HG03025 (cell line): ENCODE data around the gene ERC1.

Source experiments
- ATAC-seq: cut with Tn5 transposase; IDR thresholded peaks from one replicate; pipeline ENCODE4 v1.9.1; 2021; ENCODE audit warnings: mild to moderate bottlenecking, moderate library complexity; ENCODE audit not compliant: unreplicated experiment, low FRiP score

Gene ERC1

DNA sequence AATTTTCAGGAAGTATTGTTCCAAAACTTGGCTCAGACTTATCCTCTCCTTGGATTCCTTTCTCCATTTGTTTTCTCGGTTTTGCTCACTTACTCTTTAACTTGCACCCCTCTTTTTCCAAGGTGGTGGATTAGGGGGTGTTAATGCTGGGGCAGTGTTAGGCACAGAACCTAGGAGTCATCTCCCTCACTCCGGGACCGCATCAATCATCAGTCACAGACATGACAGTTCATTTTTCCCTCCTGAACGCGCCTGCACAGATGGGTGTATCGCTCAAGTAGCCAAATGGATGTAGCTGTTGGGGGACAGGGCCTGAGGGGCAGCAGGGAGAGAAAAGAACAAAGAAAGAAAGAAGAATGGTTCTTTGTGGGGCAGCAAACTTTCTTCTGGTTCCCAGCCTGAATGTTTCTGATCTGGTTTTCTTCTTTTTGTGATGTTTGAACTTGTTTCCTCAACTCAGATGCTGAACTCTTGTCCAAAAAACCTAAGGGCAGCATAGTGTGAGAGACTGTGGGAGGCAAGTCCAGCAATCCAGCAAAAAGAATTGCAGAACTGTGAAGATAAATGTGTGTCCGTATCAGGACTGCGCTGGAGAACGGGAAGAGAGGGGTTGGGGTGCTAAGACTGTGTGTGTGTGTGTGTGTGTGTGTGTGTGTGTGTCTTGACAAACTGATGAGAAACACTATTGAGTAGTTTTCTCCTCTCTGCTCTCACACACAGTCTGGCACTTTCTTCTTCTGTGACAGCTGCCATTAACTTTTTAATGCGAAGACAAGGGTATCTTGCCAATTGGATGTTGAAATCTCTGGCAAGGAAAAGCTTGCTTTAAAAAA, 472.3 kb downstream of the ERC1 start:
- no peak for ATAC-seq

DNA sequence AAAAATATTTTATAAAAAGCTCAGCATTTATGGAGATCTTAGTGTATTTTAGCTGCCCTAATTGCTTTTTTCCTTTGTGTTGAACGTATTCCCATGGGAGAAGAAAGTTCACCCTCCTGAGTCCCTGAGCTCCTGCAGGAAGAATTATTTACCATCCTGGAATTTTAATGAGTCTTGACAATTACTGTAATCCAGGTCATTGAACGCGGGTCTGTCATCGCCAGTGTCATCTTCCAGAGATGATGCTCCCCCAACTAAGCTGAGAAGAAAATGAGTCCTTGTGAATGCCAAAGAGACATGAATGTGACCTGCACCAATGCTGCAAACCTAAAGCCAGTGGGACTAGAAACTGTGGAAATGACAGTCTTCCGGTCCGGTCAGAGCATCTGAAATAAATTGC, 473.9 kb downstream of the ERC1 start:
- ATAC-seq, result no peak

DNA sequence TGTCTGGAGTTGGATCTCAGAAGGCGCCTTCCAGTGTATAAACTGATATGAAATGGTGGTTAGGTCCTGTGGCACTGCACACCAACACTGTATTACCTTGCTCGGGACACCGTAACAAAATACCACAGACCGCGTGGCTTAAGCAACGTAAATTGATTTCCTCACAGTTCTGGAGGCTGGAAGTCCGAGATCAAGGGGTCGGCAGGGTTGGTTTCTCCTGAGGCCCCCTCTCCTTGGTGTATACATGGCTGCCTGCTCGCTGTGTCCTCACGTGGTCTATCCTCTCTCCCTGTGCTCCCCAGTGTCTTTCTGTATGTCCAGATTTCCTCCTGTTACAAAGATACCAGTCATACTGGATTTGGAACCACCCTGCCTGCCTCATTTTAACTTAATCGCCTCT, 475.0 kb downstream of the ERC1 start:
- ATAC-seq, result no peak

DNA sequence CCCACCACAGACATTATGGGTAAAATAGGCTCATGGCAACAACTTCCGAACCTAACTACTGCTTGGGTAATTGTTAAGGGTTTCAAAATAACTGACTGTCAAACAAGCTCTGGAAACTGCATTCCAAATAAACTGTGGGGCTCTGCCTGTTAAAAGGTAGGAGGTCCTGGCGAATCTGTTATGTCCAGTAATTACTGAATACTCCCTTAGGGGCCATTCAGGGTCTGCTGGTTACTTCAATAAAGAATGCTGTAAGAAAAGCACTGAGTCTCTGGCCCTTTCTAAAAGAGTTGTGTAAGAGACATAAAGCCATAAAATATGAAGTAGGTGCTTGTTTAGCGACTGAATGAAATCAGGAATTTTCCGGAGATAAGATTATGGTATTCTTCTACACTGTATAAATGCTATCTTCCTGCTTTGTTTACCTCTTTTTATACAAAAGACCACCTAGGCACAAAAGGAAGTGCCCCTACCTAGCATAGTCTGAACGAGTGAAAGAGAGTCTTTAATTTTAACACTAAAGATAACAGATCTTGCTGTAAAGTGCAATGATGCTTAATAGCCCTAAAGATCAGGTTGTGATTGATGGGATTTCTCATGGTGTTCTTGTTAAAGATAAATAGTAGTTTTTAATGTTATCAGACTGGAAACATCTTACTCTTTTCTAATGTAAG, 475.6 kb downstream of the ERC1 start:
- ATAC-seq, result no peak

DNA sequence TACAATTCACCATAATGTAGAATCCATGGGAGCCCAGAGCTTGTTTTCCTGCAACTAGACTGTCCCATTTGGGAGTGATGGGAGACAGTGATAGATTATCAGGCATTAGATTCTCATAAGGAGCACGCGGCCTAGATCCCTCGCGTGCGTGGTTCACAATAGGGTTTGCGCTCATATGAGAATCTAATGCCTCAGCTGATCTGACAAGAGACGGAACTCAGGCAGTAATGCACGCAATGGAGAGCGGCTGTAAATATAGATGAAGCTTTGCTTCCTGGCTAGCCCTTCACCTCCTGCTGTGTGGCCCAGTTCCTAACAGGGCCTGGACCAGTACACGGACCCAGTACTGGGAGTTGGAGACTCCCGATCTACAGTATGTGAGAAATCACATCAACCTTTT, 476.7 kb downstream of the ERC1 start:
- ATAC-seq, result no peak

DNA sequence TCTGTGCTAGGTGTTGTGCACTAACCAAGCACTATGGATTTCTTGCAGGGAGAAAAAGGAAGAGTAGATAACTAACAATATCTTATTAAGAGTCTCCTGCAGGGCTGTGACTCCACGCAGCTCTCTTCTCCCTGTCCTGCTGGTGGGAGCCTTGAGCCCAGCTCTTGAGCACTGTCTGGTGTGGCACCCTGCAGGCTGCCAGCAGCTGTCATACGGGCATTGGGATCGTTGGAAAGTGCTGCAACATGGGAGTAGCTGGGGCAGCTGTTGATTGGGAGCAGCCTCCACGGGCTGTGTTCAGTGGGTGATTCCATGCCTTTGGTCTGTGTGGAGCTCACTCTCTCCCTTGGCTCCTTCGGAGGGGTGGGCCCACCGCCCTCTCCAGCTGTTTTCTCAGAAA, 478.0 kb downstream of the ERC1 start:
- ATAC-seq, result no peak

DNA sequence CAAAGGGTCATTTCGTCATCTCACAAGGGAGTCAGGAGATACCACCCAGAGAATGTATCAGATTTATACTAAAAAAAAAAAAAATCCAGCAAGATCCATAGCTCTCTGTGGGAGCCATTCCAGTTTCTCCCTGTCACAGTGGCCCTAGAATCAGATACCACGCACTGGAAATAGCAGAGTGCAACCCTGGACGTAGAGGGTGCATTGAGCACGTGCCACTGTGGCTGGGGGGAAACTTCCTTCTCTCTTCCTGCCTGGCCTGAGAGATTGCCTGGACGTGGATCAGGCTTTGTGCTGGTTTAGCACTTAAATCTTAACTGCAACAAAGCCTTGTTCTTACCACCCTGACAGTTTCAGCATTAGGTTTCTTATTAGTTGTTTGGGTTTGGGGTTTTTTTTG, 479.0 kb downstream of the ERC1 start:
- ATAC-seq, result no peak

DNA sequence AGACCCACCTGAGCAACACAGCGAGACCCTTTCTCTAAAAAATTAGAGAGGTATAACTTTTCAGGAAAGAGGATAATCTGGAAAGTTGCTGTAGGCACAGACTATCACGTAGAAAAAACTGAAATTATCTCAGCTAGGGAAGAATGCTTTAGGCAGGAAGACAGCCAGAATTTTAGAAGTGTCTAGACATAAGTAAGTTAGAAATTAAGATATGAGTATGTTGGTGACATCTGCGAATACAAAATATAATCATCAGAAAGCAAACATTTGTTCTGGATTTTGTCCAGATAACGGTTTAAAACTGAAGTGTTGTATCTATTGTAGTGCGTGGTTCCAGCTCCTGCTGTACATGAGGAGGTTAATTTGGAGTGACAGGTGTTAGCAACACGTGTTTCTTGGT, 480.2 kb downstream of the ERC1 start:
- no peak for ATAC-seq

DNA sequence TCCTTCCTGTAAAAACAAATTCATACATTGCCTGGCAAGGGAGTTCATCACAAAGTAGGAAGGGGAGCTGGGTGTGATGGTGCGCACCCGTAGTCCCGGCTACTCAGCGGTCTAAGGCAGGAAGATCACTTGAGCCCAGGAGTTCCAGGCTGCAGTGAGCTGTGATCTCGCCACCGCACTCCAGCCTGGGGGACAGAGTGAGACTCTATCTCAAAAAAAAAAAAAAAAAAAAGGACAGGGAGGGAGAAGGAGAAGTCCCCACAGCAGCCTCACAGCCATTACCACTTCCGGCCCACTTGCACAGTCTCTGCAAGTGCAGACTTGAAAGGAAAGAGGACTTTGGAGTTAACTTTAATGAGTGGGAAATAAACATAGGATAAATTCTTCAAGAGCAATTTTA, 482.4 kb downstream of the ERC1 start:
- no peak for ATAC-seq

DNA sequence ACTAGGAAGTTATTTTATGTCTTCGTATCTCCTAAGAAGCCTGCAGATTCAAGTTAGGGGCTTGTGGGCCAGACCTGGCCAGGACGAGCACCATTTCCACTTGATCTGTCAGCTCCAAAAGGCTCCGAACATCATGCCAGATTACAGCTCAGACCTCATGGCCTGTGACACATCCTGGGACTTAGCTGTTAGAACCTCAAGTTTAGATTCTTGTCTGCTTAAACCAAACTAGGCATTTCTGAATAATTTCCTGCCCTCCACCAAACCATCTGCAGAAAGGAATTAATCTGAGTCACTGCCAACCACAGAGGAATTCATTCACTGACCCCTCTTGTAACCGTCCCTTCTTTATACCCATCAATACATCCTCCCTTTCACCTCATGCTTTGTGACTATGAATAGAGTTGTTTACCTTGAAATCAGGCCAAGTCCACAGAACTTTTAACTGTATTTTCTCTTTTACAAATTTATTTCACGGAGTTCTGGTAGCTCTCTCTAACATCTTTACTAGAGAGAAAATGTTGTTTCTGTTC, 483.1 kb downstream of the ERC1 start:
- no peak for ATAC-seq

DNA sequence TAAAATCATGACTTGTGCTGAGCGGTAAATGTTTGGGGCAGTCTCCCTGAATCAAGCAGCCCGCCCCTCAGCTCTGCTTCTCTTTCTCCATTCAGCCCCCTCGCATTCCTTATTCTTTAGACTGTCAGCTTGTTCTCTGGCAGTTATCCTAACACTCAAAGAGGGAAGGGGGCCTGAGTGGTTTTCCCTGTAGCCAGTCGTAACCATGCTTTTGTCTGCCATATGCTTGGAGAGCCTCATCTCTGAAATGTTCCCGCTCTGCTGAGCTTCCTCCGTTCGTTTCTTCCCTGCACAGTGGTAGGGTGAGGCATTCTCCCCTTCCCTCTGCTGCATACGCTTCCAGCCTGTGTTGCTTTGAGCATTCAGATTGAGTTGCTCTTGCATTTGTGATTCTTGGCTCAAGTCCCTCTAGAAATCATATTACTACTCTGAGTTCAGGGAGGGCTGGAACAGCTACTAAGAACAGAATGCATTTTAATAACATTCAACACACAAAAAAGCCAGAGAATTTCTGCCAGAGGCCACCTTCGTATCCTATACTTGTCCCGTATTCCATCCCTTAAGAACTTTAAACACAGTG, 483.6 kb downstream of the ERC1 start:
- ATAC-seq, result no peak

DNA sequence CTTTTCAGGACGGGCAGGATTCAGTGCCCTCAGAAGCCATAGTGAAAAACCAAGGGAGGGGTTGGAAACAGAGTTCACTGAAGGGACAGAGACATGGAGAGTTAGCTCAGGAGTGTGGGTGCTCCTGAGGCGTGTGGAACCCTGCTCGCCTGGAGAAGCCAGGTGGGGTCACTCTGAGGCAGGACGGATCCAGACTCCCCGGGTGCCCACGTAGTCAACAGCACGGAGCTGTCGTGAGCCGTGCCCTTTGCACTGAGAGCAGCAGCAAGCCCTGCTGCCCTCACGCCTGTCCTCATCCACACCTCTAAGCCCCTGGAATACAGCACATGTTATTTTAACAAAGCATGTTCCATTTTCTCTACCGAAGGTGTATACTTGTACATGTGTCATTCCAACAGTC, 488.6 kb downstream of the ERC1 start:
- ATAC-seq, result no peak

DNA sequence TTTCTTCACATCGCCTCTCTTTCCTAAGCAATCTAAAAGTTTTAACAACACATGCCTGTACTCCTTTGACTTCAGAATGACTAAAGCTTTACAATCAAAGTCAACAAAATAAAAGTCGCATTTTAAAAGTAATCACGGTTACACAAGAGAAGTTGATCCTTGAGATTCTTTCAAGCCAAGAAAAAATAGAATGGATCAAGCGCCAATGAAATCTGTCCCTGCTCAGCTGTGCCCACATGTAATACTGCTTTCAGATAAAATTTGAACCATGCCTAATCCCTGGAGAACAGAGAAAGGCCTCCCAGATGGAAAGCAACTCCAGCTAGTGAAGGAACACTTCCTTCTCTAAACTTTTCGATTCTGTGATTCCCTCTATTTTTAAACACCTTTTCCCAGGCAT, 490.3 kb downstream of the ERC1 start:
- no peak for ATAC-seq

DNA sequence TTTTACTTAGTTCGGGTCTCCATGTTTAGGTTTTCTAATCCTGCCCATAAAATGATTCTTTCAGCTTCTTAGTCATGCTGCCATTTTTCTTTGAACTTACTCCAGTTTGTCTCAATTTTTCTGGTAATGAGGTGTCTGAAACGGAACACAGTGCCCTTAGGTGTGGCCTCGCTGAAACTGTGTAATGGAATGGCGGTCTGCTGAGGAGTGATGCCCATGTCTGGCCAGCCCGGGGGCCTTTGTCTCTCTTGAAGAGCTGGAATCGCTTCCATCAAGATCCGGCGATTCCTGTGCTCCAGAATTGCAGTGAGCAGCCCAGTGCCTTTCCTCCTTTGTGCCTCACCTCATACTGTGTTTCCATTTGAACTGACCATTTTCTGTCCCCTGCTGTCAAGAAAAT, 490.9 kb downstream of the ERC1 start:
- ATAC-seq, result no peak

DNA sequence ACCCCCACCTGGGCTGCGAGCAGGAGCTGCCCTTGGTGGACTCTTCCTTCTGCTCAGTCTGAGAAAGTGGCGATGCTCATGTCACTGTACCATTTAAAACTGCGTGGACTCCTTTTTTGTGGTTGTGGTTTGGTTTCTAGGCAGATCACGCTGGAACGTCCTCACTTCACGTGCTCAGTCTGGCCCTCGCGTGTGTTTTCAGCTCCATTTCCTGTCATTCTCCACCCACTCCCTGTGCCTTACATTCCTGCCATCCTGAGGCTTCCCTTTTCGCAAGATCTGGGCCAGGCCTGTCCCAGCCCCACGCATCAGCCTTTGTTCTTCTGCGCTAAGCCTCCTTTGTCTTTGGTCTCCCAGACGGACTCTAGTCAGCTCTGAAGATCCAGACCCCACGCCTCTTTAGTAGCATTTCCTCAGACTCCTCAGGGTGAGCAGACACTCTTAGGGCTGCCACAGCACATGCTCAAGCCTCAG, 497.9 kb downstream of the ERC1 start:
- ATAC-seq, result no peak

DNA sequence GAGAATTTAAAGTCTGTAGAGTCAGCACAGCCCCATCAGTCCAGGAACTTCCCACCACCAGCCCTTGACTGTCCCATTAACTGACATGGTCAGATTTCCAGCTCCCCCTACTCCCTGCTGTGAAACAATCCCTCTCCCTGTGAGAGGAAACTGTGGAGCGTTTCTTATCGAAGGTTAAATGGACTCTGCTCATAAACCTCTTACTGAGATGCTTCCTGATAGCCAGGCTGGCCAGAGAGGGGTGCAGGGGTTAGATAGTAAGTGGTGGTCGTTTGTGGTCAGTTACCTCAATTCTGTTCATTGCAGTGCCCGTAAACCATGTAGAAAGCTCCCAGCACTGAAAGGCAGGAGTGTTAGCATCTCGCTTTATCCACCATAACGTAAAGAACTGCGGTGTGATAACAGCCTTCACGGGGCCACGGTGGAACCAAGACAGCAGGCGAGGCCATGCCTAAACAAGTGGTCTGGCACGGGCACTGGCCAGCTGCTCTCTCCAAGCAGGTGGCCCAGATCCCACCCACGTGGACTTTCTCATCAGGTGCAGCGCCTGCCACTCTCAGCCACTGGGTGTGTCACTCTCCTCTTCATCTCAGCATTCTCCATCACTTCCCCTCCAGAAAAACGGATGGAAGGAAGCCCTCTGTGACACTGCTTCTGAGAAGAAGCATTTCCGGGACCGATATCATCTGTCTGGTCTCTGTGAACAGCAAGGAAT, 501.1 kb downstream of the ERC1 start:
- no peak for ATAC-seq

DNA sequence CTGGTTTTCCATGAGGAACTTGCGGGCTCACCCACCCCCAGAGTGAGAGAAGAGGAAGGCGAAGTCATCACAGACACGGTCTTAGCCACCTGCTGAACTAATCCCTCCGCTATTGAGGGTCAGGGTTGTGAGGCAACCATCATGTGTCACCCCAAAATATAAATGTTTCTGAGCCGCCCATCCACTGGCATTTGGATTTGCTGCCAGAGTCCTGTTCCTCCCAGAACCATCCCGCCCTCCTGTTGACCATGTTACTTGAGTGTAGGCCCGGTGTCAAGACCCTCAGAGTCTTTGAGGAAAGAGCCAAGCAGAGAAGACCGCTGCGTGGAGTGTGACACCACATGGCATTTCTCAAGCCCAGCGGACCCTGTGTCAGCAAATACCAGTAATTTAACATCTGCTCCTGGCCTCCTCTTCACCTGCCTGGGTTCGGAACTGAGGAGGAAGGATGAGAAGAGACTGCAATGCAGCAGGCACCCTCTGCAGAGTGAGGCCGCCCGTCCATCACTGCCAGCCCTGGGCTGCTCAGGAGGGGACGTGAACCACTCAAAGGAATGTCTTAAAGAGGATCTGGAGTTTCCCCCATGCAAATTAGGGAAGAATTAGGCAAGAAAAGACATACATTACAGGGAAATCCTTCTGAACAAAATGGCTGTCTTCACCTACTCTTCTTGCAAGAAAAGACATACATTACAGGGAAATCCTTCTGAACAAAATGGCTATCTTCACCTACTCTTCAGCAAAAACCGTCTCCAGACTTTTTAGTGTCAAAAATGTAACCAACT, 502.9 kb downstream of the ERC1 start:
- no peak for ATAC-seq

DNA sequence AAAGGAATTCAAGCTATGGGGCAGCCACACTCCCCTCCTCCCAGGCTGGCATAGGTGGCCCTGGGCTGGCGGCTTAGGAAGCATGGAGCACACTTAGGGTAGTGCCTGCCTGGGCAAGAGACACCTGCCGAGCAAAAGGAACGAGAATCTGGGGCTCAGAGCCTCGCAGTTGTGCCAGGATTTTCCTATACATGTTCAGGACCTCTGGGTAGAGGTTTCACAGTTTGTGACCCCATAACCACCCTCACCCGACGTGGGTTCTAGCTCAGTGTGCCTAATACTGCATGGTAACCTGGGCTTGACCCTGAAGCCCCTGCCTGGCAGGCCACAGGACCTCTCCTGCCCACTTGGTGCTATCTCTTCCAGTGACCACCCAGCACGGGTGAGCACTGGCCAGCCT, 503.8 kb downstream of the ERC1 start:
- no peak for ATAC-seq

DNA sequence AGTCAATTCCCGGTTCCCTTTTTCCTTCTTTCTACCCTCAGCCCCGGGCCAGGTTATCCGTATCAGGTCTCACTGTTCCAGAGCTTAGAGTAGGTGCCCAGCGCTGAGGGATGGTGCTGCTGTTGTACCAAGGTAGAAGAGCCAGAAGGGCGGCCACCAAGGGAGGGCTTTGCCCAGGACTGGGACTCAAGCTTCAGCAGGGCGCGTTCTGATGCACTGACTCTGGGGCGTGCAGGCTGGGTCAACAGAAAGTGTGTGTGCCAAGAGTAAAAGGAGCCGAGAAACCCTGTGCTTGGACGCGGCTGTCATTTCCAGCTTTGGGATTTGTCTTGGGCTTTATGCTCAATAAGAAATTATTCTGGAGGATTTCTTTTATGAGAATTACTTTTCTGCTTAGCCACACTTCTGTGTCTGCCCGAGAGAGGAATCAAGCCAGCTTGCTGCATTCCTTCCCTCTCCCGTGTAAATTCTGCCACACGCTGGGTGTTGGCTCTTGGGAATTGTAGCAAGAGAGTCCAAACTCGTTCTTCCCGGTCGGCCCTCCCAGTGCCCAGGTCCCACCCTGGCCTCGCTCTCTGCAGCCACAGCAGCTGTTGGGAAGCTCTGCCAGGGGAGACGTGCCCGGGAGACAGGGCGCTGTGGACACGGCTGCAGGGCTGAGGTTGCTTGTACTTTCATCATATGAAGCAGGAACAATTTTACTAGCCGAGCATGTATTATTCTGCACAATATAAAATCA, 505.3 kb downstream of the ERC1 start:
- ATAC-seq, result no peak
